Measurements from ENCODE around the gene DUT. TPM values are rescaled to one million over a fixed set of nuclear protein-coding genes. Genes with fewer than 3 reads are reported as not detected.

The DUT gene
- total and polyA plus RNA-seq, 2 experiments from 2014 or later: 50.9 to 70.4 TPM

- Histone ChIP-seq H3K36me3 (replicated peaks; ENCODE audit: insufficient read depth, low read depth) (no peaks in the 10 kb centered on the region), H3K79me2 (no peaks in the 10 kb centered on the region), H4K20me1 (ENCODE audit: insufficient read depth, poor library complexity, severe bottlenecking) (no peaks in the 10 kb centered on the region), H3K27me3 (no peaks in the 10 kb centered on the region), H3K9me2 (replicated peaks; ENCODE audit: insufficient read depth) (no peaks in the 10 kb centered on the region), H3K27ac (no peak overlapping the region), H3K4me1 (ENCODE audit: insufficient read depth) (no peaks in the 10 kb centered on the region), H3K4me3 (no peak overlapping the region), H3K9me3 (ENCODE audit: low read depth) (no peaks in the 10 kb centered on the region), H2AFZ (no peak overlapping the region), H3K4me2 (no peak overlapping the region)
- no peak for TF ChIP-seq EZH2 (IDR thresholded peaks at IDR 0.05; ENCODE audit: borderline replicate concordance)
- no peak for TF ChIP-seq EZH2phosphoT487 (IDR thresholded peaks at IDR 0.05; ENCODE audit: low read depth, severe bottlenecking, unreplicated experiment)
- no peak for TF ChIP-seq CTCF (IDR thresholded peaks at IDR 0.05; ENCODE audit: poor library complexity)
- DNase-seq (ENCODE audit: low spot score): no peak
- 94% methylated on average over 2 of the region's 2 CpGs for WGBS (ENCODE audit: low lambda C conversion rate, missing lambda C conversion rate)
These were observed 18.0 kb upstream of the DUT start for GRCh38 chr15:48313216-48313615.

- H3K4me2 ChIP-seq: no peak overlapping the region
- no peaks in the 10 kb centered on the region for H3K9me3 ChIP-seq (ENCODE audit: low read depth)
- no peaks in the 10 kb centered on the region for H3K27me3 ChIP-seq
- no peaks in the 10 kb centered on the region for H3K36me3 ChIP-seq (replicated peaks; ENCODE audit: insufficient read depth, low read depth)
- no peak overlapping the region for H3K4me3 ChIP-seq
- H3K4me1 ChIP-seq (ENCODE audit: insufficient read depth): no peaks in the 10 kb centered on the region
- WGBS (ENCODE audit: low lambda C conversion rate, missing lambda C conversion rate): 80% methylated on average over 10 of the region's 10 CpGs
- DNase-seq (ENCODE audit: low spot score): no peak
- no peaks in the 10 kb centered on the region for H4K20me1 ChIP-seq (ENCODE audit: insufficient read depth, poor library complexity, severe bottlenecking)
- no peak overlapping the region for H3K27ac ChIP-seq
- no peak overlapping the region for H2AFZ ChIP-seq
- TF ChIP-seq EZH2 (IDR thresholded peaks at IDR 0.05; ENCODE audit: borderline replicate concordance): no peak
- TF ChIP-seq CTCF (IDR thresholded peaks at IDR 0.05; ENCODE audit: poor library complexity): no peak
- TF ChIP-seq EZH2phosphoT487 (IDR thresholded peaks at IDR 0.05; ENCODE audit: low read depth, severe bottlenecking, unreplicated experiment): no peak
- H3K9me2 ChIP-seq (replicated peaks; ENCODE audit: insufficient read depth): no peaks in the 10 kb centered on the region
- H3K79me2 ChIP-seq: no peaks in the 10 kb centered on the region
These were observed 16.2 kb upstream of the DUT start for GRCh38 chr15:48315041-48315440.

- Histone ChIP-seq H3K27me3 (no peaks in the 10 kb centered on the region), H4K20me1 (ENCODE audit: insufficient read depth, poor library complexity, severe bottlenecking) (no peaks in the 10 kb centered on the region), H3K36me3 (replicated peaks; ENCODE audit: insufficient read depth, low read depth) (no peaks in the 10 kb centered on the region), H2AFZ (no peak overlapping the region), H3K4me2 (no peak overlapping the region), H3K9me3 (ENCODE audit: low read depth) (no peaks in the 10 kb centered on the region), H3K79me2 (no peaks in the 10 kb centered on the region), H3K4me1 (ENCODE audit: insufficient read depth) (no peaks in the 10 kb centered on the region), H3K4me3 (no peak overlapping the region), H3K9me2 (replicated peaks; ENCODE audit: insufficient read depth) (no peaks in the 10 kb centered on the region), H3K27ac (no peak overlapping the region)
- WGBS (ENCODE audit: low lambda C conversion rate, missing lambda C conversion rate): 94% methylated on average over 2 of the region's 2 CpGs
- DNase-seq (ENCODE audit: low spot score): no peak
- TF ChIP-seq CTCF (IDR thresholded peaks at IDR 0.05; ENCODE audit: poor library complexity): no peak
- no peak for TF ChIP-seq EZH2phosphoT487 (IDR thresholded peaks at IDR 0.05; ENCODE audit: low read depth, severe bottlenecking, unreplicated experiment)
- TF ChIP-seq EZH2 (IDR thresholded peaks at IDR 0.05; ENCODE audit: borderline replicate concordance): no peak
These were observed 14.0 kb upstream of the DUT start for GRCh38 chr15:48317221-48317620.

- Histone ChIP-seq H2AFZ (no peak overlapping the region), H3K4me3 (no peak overlapping the region), H3K79me2 (no peaks in the 10 kb centered on the region), H3K4me1 (ENCODE audit: insufficient read depth) (no peaks in the 10 kb centered on the region), H3K9me3 (ENCODE audit: low read depth) (no peaks in the 10 kb centered on the region), H3K27ac (no peak overlapping the region), H4K20me1 (ENCODE audit: insufficient read depth, poor library complexity, severe bottlenecking) (no peaks in the 10 kb centered on the region), H3K36me3 (replicated peaks; ENCODE audit: insufficient read depth, low read depth) (no peaks in the 10 kb centered on the region), H3K4me2 (no peak overlapping the region), H3K9me2 (replicated peaks; ENCODE audit: insufficient read depth) (no peaks in the 10 kb centered on the region), H3K27me3 (no peaks in the 10 kb centered on the region)
- DNase-seq (ENCODE audit: low spot score): no peak
- no peak for TF ChIP-seq EZH2 (IDR thresholded peaks at IDR 0.05; ENCODE audit: borderline replicate concordance)
- TF ChIP-seq CTCF (IDR thresholded peaks at IDR 0.05; ENCODE audit: poor library complexity): no peak
- no peak for TF ChIP-seq EZH2phosphoT487 (IDR thresholded peaks at IDR 0.05; ENCODE audit: low read depth, severe bottlenecking, unreplicated experiment)
- WGBS (ENCODE audit: low lambda C conversion rate, missing lambda C conversion rate): 67% methylated on average over 6 of the region's 6 CpGs
These were observed 13.1 kb upstream of the DUT start for GRCh38 chr15:48318131-48318530.
